Glomerular endothelial cell (primary cell): ENCODE measurements around the gene TMEM92. TPM values are rescaled to one million over a fixed set of nuclear protein-coding genes. Genes with fewer than 3 reads are reported as not detected.
"Not testable (repeated sequence)": the region's sequence is repeated elsewhere in the genome, so short reads cannot be mapped to it uniquely, and the experiment has no call there.

Source experiments
- DNase-seq: peaks from one replicate; pipeline ENCODE4 v3.0.0-alpha.2; 2011; ENCODE audit warnings: low read depth, low spot score; ENCODE audit errors: extremely low read depth
- total RNA-seq: library from RNA; depleted of rRNA; stranded (reverse); fragments of >200 nt; gene quantifications from 2 replicates; pipeline ENCODE4 v1.2.3, GENCODE V29; 2015

TMEM92 gene
- total RNA-seq, 1 donor from 2014 or later, result 0.12 TPM

DNA sequence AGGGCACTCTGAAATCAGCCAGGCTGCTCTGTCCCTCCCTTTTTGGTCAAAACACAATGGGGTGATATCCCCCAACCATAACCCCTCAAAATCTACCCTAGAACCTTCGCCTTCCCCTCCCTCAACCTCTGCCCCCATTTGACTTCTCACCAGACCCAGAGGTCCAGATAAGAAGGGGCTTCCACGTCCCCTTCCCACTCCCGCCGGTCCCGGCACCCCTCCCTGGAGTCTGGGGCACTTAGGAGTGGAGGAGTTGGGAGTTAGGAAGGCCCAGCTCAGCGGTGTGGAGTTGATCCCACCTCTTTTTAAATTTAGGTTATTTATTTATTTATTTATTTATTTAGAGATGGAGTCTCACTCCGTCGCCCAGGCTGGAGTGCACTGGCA, 619 bp upstream of the TMEM92 start:
- no peak for DNase-seq

DNA sequence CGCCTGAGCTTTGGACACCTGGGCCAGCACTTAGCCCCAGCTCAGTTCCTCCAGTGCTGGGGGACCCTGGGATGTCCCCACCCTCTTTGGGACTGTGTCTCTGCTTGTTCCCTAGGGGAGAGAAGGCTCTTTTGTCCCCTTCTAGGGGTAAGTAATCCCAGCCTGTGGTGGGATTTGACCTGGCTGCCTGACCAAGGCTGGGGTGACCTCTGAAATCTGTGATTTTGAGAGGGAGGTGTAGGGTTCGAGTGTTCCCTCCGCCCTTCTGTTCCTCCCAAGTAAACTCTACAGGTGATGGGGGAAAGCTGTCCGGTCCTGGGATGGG, 593 bp downstream of the TMEM92 start:
- no peak for DNase-seq

DNA sequence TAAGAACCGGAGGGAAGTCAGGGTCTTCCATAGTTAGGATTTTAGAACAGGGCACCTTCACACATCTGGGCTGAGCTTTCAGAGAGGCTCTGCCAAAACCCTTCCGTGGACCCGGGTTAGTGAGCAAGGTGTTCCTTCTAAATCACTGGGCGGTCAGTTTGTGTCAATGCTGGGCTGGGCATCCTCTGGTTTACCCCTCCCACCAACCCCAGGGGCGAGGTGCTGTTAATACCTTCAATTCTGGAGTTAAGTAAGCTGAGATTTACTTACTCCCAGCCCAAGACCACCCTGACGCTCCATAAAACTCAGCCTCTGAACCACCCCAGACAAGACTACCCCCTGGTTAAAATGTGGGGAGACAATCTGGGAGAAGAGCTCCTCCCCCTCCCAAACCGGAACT, 1.0 kb downstream of the TMEM92 start:
- no peak for DNase-seq

DNA sequence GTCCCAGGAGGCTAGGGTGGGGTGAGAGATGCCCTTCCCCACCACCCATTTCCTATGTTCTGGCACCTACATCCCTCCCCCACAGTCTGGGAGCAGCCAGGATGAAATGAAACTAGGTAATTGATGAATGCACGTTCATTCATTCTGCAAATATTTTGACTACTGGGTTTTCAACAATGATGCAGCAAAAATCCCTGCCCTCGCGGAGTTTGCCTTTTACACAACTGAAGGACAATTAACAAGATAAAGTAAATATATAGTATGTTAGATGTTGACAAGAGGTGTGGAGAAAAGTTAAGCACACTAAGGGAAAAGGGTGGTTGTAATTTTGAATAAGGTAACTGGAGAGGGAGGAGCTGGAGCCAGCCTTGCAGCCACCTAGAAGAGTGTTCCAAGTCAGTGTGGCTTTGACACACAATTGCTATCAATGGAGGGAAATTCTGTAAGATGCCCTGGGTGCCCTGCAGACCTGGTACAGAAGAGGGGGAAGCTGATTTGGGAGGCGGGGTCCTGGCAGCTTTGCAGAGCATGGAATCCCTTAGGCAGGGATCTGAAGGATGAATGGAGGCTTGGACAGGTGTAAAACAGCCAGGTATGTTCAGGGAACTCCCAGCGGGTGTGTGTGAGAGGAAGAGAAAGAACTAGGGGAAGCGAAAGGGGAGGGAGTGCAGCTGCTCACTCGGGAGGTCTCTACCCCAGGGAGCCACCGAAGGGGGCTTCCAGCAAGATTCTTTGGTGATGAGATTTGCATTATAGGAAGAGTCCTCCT, 2.5 kb downstream of the TMEM92 start:
- DNase-seq, result no peak

DNA sequence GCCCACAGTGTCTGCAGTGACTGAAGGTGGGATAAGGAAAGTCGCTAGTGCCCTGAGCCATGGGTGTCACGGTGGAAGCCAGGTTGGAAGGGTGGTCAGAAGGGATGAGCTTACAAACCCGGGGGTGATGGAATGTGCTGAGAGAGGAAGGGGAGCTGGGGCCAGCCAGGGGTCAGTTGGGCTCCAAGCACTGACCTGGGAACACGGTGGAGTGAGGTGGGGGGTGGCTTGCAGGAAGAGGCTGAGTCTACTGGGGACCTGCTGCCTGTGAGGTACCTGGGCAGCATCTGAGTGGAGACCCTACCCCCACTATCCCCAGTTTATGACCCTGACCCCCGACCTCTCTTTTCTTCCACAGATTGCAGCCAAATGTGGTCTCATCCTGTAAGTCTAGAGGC, 3.1 kb downstream of the TMEM92 start:
- no peak for DNase-seq

DNA sequence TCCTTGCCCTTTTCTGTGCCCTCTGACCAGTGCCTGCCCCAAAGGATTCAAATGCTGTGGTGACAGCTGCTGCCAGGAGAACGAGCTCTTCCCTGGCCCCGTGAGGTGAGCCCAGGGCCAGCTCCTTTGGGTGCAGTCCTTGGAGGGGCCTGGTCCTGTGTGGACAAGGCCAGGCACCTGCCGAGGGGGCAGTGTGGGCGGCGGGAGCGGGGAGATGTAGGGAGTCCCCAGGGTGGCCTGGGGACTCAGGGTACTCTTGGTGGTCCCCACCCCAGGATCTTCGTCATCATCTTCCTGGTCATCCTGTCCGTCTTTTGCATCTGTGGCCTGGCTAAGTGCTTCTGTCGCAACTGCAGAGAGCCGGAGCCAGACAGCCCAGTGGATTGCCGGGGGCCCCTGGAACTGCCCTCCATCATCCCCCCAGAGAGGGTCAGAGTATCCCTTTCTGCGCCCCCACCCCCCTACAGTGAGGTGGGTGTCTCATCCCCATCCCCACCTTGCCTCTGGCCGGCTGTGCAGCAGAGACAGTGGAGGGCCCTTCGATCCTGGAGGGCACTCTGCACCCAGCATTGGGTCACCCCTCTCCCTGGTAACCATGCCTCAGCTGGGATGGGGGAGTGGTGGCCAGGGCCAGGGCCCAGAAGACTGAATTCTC, 4.4 kb downstream of the TMEM92 start:
- no peak for DNase-seq

DNA sequence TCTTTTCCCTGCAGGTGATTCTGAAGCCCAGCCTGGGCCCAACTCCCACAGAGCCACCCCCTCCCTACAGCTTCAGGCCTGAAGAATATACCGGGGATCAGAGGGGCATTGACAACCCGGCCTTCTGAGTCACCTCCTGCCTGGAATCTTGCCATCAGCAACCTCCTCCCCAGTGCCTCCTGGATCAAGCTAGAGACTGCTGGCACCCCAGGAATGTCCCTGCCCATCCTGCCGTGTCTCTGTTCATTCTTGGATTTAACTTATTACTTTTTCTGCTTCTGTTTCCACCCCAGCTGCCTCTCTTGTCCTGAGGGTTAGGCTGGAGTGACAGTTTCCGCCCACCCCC, 4.9 kb downstream of the TMEM92 start:
- DNase-seq, result no peak

DNA sequence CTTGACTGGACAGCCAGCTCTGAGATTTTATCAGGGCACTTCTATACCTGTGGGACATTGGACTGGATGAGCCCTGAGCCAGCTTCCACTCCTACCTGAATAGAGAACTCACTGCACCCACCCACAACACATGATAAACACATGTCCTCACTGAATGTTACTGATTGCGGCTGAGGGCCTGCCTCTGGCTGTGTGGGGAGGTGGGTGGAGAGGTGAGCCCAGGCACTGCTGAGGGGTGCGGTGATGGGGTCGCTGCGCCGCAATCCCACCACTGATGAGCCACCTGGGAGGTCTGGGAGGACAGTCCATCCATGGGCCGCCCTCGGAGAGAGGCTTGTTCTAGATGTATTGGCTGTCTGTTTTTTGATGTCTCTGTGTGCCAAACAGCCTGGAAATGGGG, 5.4 kb downstream of the TMEM92 start:
- DNase-seq, result no peak

DNA sequence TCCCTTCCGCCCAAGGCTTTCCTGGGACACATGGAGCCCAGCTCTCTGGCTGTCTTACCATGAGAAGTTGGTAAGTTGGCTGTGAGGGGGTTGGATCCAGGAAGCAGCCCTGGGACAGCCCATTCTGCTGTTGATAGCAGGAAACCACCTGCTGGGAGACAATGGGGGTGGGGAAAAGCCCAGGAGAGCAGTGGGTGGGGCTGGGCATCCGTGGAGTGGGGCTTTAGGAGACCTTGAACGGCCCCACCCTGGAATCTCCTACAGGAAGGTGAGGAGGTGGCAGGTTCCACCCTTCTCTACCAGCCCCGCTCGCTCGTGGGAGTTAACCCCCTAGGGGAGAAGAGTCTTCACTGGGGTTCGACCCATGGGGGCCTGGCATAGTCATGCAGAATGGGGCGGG, 5.8 kb downstream of the TMEM92 start:
- no peak for DNase-seq

DNA sequence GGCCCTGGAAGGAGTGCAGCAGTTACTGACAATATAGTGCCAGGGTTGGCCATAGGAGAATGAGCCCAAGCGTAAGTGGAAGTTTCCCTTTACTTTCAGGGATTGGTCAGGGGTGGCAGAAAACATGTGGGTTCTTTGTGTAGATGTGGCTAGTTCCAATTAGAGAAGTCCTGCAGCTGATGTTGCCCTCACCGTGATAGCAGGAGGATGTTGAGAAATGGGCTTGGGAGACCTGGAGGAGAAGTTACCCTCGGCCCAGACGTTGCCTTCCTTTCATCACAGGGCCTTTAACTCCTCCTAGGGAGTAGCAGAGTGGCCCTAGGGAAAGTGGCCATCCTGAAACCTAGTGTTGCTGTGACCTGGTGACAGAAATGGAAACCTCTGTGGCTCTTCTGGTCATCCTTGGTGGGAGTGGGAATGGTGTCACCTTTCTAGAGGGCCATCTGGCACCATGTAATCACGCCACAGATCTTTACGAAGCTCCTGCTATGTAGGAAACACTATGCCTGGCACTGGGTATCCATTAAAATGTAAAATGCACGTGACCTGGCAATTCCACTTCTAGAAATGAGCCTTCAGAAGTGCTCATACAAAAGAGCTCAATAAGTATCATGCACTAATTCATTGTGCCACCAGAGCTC, 6.7 kb downstream of the TMEM92 start:
- DNase-seq, result no peak

DNA sequence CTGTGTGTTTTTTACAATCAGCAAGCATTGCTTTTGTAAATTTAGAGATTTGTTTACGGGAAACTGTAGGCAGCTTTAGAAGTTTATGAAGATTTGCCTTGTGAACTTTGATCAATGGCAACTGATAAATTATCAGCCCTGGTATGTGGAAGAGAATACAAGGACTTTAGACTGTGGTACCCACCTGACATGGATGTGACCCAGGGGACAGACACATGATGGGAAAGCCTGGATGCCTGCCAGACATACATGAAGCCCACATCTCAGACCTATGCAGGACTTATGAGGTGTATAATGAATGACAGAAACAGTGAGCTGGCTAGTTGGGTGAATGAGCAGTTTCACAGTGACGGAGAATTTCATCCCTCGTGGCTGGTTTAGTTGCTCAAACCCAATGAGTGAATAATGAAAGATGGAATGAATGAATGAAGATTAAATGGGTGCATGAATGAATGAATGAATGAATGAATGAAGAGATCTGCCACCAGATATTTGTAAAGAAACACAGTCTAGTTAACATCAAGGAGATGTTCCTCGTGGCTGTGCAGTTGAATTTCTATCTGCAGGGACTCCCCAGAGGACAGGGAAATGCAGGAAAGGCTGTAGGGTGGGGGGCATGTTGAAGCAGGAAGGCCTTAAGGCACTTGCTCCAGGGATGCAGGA, 7.6 kb downstream of the TMEM92 start:
- no peak for DNase-seq

DNA sequence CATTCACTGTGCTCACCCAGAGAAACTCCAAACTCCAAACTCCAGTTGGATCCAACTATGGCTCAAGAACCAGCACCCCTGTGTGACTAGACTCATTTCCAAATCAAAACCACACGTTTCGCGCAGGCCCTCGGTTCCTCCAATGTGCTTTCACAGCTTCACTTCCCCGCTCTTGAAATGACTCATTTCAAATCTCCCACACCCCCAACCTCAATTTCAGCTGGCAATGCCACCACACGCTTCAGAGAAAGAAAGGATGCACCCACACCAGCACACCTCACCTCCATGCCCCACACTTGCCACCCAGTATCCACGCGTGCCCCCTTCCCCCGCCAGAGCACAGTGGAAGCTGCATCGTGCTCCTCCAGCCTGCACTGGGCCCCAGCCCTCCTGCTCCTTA, 9.0 kb downstream of the TMEM92 start:
- DNase-seq, result no peak

DNA sequence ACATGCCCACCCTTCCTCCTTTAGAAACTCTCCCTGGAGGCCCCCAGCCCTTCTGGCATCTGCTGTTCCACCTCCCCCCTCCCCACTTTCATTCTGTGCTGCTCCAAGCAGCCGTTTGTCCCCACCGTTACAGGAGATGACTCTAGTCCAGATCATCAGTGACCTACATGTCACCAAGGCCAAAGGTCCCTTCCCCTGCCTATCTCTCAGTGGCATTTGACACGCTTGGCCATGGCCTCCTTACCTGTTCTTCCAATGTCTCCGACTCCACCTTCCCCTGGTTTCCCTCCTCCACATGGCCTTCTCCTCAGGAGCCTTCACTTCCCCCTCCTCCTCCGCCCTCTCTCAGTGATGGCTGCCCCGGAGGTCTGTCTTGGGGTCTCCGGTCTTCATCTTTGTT, 9.4 kb downstream of the TMEM92 start:
- DNase-seq, result no peak

DNA sequence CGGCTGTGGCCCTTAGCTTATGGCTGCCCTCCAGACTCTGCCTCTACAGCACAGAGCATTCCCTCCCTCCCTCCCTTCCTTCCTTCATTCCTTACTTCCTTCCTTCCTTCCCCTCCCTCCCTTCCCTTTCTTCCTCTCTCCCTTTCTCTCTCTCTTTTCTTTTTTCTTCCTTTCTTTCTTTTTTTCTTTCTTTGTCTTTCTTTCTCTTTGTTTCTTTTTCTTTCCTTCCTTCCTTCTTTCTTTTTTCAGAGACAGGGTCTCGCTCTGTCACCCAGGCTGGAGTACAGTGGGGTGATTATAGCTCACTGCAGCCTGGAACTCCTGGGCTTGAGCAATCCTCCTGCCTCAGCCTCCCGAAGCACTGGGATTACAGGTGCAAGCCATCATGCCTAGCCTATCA, 11.7 kb downstream of the TMEM92 start:
- no peak for DNase-seq

DNA sequence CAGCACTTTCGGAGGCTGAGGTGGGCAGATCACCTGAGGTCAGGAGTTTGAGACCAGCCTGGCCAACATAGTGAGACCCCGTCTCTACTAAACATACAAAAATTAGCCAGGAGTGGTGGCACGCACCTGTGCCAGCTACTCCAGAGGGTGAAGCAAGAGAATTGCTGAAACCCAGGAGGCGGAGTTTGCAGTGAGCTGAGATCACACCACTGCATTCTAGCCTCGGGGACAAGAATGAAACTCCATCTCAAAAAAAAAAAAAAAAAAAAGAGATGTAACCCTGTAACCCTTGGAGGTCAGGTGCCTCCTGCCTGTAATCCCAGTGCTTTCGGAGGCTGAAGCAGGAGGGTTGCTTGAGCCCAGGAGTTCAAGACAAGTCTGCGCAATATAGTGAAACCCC, 13.0 kb downstream of the TMEM92 start:
- not testable (repeated sequence) for DNase-seq

DNA sequence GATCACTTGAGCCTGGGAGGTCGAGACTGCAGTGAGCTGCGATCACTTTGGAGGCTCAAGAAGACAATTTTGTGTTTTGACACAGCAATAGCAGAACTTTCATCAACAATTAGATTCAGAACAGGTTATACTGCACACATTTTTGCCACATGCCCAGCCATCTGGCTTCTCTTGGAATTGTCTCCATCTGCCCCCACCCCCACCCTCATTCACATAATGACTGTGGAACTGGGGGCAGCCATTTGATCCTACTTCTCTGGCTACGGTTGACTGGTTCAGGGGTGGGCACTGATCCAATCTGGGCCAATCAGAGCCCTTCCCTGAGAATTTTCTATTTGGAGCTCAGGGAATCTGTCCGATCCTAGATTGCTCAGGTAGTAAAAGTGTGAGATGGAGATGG, 14.0 kb downstream of the TMEM92 start:
- no peak for DNase-seq

DNA sequence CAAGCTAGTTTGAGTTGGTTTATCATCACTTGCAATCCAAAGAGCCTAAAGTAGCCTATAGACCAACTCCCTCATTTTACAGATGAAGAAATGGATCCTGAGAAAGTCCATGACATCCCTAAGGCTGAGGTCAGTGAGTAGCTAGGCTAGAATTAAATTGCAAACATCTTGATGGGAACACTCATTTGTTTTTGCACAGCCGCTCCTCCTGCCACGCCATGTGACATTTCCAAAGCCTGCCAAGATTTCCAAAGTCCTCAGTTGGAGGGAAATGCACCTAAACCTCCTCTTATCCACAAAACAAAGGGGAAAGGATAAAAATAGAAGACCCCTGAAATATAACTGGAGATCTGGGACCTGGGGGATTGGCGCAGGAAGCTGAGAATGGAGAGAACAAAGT, 15.0 kb downstream of the TMEM92 start:
- DNase-seq, result no peak

DNA sequence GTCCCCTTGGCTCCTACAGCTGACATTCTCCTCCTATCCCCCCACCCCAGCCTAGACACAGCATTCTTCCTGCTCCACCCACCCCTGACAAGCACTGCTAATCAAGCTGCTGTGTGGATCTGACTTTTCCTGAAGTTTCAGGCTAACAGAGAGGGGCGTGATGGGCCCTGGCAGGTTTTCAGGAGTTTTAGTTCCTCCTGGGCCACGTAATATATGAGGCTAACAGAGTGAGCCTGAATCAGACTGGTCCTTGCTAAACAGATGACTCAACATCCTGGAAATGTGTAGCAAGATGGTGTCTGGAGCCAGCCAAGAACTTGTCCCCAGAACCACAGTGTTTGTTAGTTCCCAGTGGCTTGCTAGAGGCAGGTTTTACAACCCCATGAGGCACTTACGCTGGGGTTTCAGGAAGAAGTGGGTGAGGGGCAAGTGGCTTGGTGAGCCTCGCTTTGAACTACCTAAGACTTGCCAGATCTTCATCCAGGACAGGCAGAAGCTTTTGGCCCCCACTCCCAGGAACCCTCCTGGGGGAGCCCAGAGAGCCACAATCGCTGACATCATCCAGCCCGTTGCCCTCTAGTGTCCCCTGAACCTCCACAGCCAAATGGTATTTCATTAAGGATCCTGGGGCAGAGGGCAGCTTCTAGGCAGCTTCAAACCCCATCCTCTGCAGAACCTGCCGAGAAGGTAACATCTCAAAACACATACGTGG, 15.9 kb downstream of the TMEM92 start:
- DNase-seq, result peak; percentile 64

DNA sequence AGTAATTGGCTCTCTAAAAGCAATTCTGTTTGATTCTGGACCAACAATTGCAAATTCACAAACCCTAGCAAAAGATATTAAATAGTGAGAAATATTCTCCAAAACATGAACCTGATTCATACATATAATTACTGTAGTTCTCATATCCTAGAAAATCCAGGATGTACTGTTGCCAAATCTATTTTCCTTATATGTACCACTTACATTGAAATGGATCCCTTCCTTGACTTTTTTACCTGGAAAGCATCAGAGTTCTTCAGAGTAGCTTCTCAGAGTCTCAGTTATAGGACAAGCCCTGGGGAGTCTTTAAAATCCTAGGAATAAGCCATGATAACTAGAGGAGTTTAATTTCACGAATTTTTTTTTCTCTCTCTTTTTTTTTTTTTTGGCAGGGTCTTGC, 16.7 kb downstream of the TMEM92 start:
- DNase-seq, result no peak

DNA sequence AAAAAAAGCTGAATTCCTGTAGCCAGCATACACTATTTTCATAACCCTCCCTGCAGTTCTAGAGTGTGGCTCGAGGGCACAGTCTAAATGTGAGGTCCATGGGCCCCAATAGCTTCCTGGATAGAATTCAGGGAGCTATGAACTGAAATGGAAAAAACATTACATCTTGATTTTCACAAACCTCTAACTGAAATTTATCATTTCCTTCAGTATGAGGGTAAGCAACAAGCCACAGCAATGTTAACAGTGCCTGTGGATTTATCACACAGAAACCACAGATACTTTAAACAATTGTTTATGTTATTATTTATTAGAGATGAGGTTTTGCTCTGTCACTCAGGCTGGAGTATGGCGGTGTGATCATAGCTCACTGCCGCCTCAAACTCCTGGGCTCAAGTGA, 18.2 kb downstream of the TMEM92 start:
- DNase-seq, result no peak

DNA sequence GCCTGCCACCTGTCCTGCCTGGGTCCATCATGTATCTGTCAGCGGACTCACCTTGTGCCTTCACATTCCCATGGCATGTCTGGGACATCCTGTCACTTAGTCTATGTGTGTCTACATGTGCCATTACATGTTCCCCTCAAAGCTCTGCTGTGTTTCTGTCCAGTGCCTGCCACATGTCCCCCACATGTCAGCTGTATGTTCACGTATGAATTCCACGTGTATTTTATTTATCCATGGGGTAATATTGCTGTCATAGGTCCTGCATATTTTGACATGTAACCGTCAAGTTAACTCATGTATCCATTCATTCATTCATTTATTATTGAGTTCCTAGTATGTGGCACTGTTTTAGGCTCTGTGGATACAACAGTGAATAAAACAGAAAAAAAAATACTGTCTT, 20.8 kb downstream of the TMEM92 start:
- no peak for DNase-seq
